SU-DHL-6 (cell line): ENCODE results near the gene DOC2A.

Experiments
- H2AFZ ChIP-seq: fragments of 200-600 bp; sonication (generic); 2 replicates; pipeline ENCODE4 v1.6.1; 2014; ENCODE audit warnings: low read depth, mild to moderate bottlenecking, moderate library complexity, mixed read lengths, antibody characterized with exemption, low read length; ENCODE audit not compliant: severe bottlenecking
- H3F3A ChIP-seq: fragments of 200-600 bp; shearing (Covaris generic); 2 replicates; pipeline ENCODE4 v1.6.0; 2016; ENCODE audit warnings: antibody characterized with exemption, mild to moderate bottlenecking; ENCODE audit not compliant: insufficient read depth
- H3K27ac ChIP-seq: fragments of 200-600 bp; sonication (generic); 2 replicates; pipeline ENCODE4 v1.5.1; 2016; ENCODE audit warnings: low read depth, mild to moderate bottlenecking, low read length, moderate library complexity, mixed read lengths
- H3K27me3 ChIP-seq: fragments of 200-600 bp; sonication (generic), shearing (Covaris generic); 2 replicates; pipeline ENCODE4 v1.6.0; 2014; ENCODE audit warnings: mild to moderate bottlenecking, low read length
- H3K36me3 ChIP-seq: fragments of 200-600 bp; sonication (generic); 2 replicates; pipeline ENCODE4 v1.6.1; 2014; ENCODE audit warnings: mild to moderate bottlenecking, low read length, mixed read lengths
- H3K4me2 ChIP-seq: fragments of 300-600, 200-600 bp; shearing (Covaris generic), sonication (generic); 2 replicates; pipeline ENCODE4 v1.6.0; 2014; ENCODE audit warnings: low read length, low read depth, mild to moderate bottlenecking; ENCODE audit not compliant: poor library complexity, severe bottlenecking
- H3K4me3 ChIP-seq: fragments of 200-600 bp; sonication (generic); 2 replicates; pipeline ENCODE4 v1.5.1; 2014; ENCODE audit warnings: antibody characterized with exemption, low read length, mild to moderate bottlenecking, mixed read lengths; ENCODE audit not compliant: insufficient read depth, poor library complexity, severe bottlenecking
- H3K79me2 ChIP-seq: fragments of 200-600 bp; sonication (generic); 2 replicates; pipeline ENCODE4 v1.6.1; 2014; ENCODE audit warnings: mild to moderate bottlenecking, low read length, moderate library complexity; ENCODE audit not compliant: insufficient read depth
- H3K9ac ChIP-seq: fragments of 200-600 bp; sonication (generic); 2 replicates; pipeline ENCODE4 v1.7.0; 2014; ENCODE audit warnings: mild to moderate bottlenecking, low read length
- H3K9me2 ChIP-seq: fragments of 200-600 bp; sonication (generic); replicated peaks from 2 replicates; pipeline ENCODE4 v1.6.1; 2014; ENCODE audit warnings: low read length; ENCODE audit not compliant: insufficient read depth
- H3K9me3 ChIP-seq: fragments of 200-600 bp; sonication (generic); 2 replicates; pipeline ENCODE4 v1.6.1; 2014; ENCODE audit warnings: low read length, mixed read lengths; ENCODE audit not compliant: insufficient read depth
- H4K20me1 ChIP-seq: fragments of 200-600 bp; sonication (generic); 2 replicates; pipeline ENCODE4 v1.6.1; 2014; ENCODE audit warnings: low read depth, mild to moderate bottlenecking, antibody characterized with exemption, low read length, moderate library complexity, mixed read lengths
- EZH2phosphoT487 ChIP-seq: fragments of 200-600 bp; sonication (generic), shearing (Covaris generic); conservative IDR thresholded peaks from 2 replicates; pipeline ENCODE4 v1.6.1; 2018; ENCODE audit warnings: mild to moderate bottlenecking, antibody characterized with exemption, low read length, moderate library complexity, mixed read lengths
- TF ChIP-seq, protein P1 (sequence below): fragments of 200-600 bp; sonication (generic); IDR thresholded peaks from one replicate; pipeline ENCODE4 v1.5.1; 2017; ENCODE audit warnings: antibody characterized with exemption, mild to moderate bottlenecking, low read length, moderate library complexity; ENCODE audit not compliant: insufficient read depth, poor library complexity, severe bottlenecking

Gene DOC2A

DNA sequence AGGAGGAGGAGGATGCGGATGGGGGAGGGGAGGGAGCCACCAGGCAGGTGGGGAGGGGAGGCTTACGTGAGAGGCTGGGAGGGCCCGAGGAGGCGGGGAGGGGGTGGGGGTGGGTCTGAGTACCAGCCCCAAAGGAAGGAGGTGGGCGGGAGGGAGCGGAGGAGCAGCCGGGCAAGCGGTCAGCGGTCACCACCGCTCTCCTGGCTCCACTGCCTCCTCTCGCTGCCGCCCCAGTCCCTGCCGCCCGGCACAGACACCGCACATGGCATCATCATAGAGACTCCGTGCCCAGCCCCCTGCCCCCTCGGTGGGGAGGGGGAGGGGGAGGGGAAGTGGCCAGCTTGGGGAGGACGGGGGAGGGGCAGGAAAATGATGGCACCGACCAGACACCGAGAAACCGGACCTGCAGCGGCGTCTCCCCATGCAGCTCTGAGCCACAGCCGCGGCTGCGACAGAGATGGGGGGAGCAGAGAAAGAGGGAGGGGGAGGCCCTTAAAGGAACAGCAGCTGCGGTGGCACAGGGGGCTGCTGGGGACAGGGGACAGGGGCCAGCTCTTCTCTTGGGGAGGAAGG lies 20.1 kb upstream of the DOC2A start, which contains the start of gene TLCD3B:
TLCD3B (minus strand) TSS at position 431 of the 573 bp plus-strand sequence. CDS start 744 bp downstream, outside the sequence.
- Histone ChIP-seq H3K27ac (no peak within 1 kb of the TSS), H3K4me3 (no peak within 1 kb of the TSS), H3K36me3 (no peaks in the 10 kb centered on the region), H3K9me3 (no peaks in the 10 kb centered on the region), H3K9ac (no peak within 1 kb of the TSS), H3F3A (no peaks in the 10 kb centered on the region), H3K79me2 (no peaks in the 10 kb centered on the region), H3K27me3 (no peaks in the 10 kb centered on the region), H3K4me2 (no peak within 1 kb of the TSS), H3K9me2 (no peaks in the 10 kb centered on the region), H2AFZ (no peak within 1 kb of the TSS), H4K20me1 (no peaks in the 10 kb centered on the region)
- TF ChIP-seq EZH2phosphoT487, result no peak
- TF ChIP-seq, protein P1, sequence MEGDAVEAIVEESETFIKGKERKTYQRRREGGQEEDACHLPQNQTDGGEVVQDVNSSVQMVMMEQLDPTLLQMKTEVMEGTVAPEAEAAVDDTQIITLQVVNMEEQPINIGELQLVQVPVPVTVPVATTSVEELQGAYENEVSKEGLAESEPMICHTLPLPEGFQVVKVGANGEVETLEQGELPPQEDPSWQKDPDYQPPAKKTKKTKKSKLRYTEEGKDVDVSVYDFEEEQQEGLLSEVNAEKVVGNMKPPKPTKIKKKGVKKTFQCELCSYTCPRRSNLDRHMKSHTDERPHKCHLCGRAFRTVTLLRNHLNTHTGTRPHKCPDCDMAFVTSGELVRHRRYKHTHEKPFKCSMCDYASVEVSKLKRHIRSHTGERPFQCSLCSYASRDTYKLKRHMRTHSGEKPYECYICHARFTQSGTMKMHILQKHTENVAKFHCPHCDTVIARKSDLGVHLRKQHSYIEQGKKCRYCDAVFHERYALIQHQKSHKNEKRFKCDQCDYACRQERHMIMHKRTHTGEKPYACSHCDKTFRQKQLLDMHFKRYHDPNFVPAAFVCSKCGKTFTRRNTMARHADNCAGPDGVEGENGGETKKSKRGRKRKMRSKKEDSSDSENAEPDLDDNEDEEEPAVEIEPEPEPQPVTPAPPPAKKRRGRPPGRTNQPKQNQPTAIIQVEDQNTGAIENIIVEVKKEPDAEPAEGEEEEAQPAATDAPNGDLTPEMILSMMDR, result no peak

DNA sequence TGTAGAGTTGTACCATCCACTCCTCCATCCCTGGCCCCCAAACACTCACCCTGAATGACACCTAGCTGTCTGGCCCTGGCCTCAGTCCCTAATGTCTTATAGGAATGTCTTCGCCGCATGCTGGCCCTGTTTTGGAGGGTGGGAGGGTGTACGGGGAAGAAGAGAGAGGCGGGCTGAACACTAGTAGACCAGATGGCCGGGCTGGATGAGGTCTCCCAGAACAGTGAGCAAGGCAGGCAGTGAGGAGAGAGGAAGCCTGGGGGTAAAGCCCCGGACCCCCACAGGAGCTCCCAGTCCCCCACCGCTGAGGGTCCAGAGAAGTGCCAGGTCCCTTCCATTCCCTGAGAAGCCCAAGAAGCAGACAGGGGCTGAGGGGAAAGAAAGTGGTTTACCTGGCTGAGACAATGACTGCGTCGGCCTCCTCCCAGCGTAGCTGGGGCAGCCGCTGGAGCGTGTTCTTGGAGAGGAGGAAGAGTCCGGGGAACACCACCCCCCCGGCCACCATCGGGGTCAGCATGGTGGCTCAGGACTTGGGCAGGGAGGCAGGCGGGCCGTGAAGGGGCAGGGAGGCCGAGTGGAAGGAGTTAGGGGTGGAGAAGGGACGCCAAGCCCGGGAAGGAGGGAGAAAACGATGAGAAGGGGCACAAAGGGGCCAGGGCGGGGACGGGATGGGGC lies 19.3 kb upstream of the DOC2A start:
- Histone ChIP-seq H3F3A (no peaks in the 10 kb centered on the region), H2AFZ (no peak overlapping the region), H3K79me2 (no peaks in the 10 kb centered on the region), H3K27me3 (no peaks in the 10 kb centered on the region), H3K4me2 (no peak overlapping the region), H3K9me3 (no peaks in the 10 kb centered on the region), H4K20me1 (no peaks in the 10 kb centered on the region), H3K36me3 (no peaks in the 10 kb centered on the region), H3K9me2 (no peaks in the 10 kb centered on the region), H3K4me3 (no peak overlapping the region), H3K27ac (no peak overlapping the region), H3K9ac (no peak overlapping the region)
- TF ChIP-seq, protein P1, result no peak
- no peak for TF ChIP-seq EZH2phosphoT487

DNA sequence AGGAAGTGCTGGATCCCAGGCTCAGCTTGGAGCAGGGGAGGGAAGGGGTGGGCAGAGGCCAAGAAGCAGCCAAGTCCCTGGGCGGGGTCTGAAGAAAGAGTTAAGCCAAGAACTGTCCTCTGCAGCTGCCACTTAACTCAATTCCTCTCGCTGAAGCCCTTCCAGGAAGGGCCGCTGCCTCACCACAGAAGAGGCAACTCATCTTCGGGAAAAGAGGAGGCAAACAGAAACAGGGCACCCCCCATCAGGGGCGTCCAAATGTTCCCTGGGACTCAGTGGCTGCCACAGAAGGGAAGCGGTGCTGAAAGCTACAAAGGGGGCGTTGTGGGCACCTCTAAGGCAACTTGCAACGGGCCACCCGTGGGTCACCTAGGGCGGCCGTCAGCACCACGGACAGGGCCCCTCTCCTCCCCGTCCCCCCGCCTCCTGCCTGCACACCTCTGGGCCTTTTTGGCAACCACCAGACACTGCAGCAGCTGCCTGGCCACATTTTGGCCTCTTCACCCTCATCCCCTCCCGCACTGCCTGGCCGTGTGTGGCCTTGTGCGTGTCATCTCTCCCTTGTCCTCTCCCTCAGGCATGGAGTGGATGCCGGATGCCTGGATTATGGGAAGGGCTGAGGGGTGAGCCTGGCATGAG lies 17.7 kb upstream of the DOC2A start:
- Histone ChIP-seq H3K4me3 (no peak overlapping the region), H3K9me3 (no peaks in the 10 kb centered on the region), H3K9me2 (no peaks in the 10 kb centered on the region), H3K9ac (no peak overlapping the region), H3K36me3 (no peaks in the 10 kb centered on the region), H3K4me2 (no peak overlapping the region), H3K27ac (no peak overlapping the region), H3K27me3 (no peaks in the 10 kb centered on the region), H2AFZ (no peak overlapping the region), H3F3A (no peaks in the 10 kb centered on the region), H4K20me1 (no peaks in the 10 kb centered on the region), H3K79me2 (no peaks in the 10 kb centered on the region)
- TF ChIP-seq EZH2phosphoT487, result no peak
- TF ChIP-seq, protein P1, result no peak
